HepG2 (cell line): ENCODE data around the gene KIAA0232. TPM values are rescaled to one million over a fixed set of nuclear protein-coding genes. Genes with fewer than 3 reads are reported as not detected.

Experiments used
- ATAC-seq: fragments of 200-7000 bp; cut with Tn5 transposase; 3 replicates; pipeline ENCODE4 v1.9.1; 2020; ENCODE audit warnings: mild to moderate bottlenecking, moderate library complexity
- BruUV-seq: library from RNA; stranded (reverse); fragments of 400-500 nt; replicated peaks from 2 replicates; lab custom pipeline; 2021; lab: Mats Ljungman, UMichigan
- CTCF ChIA-PET: fragments of 300-600 bp; formaldehyde crosslinking; extraction: SDS; loops from one replicate; lab custom pipeline; 2021; ENCODE audit warnings: low total read pairs, inconsistent platforms, low intra/inter-chr PET ratio; lab: Yijun Ruan, JAX
- POLR2A ChIA-PET: fragments of 350-600 bp; sonication (Branson Sonifier 250); formaldehyde crosslinking; loops from one replicate; lab custom pipeline; 2020; ENCODE audit warnings: antibody characterized with exemption, inconsistent platforms; lab: Yijun Ruan, JAX
- DNase-seq: peaks from one replicate; pipeline ENCODE4 v3.0.0-alpha.2; 2015; ENCODE audit warnings: low spot score
- FAIRE-seq: peaks from 3 replicates; lab custom pipeline; 2011; peaks lifted over from hg19 to GRCh38; lab: Jason Lieb, UNC
- H2AFZ ChIP-seq: one replicate; pipeline ENCODE4 v1.6.1; 2011; ENCODE audit warnings: low read length, inconsistent platforms
- H3K27ac ChIP-seq: fragments of 300-600 bp; 3 replicates; pipeline ENCODE4 v1.8.0; 2011; ENCODE audit warnings: mixed run types, mild to moderate bottlenecking, mixed read lengths, low read length, inconsistent platforms; ENCODE audit not compliant: insufficient read depth; ENCODE audit errors: extremely low read length
- H3K27me3 ChIP-seq, 2 experiments: fragments of 200-600 bp in 1 of 2; 2 replicates in 1 of 2; 3 replicates in 1 of 2; pipeline versions ENCODE4 v1.6.0 to v1.8.0; 2011; ENCODE audit warnings: low read length in 2 of 2, mild to moderate bottlenecking in 2 of 2, moderate library complexity in 2 of 2, inconsistent platforms in 1 of 2; ENCODE audit not compliant: insufficient read depth in 2 of 2, control insufficient read depth in 1 of 2
- H3K36me3 ChIP-seq, 2 experiments: fragments of 200-600 bp in 1 of 2; replicated peaks in 1 of 2; 2 replicates in 1 of 2; 3 replicates in 1 of 2; pipeline versions ENCODE4 v1.5.1 to v1.8.0; 2011; ENCODE audit warnings: low read length in 2 of 2, inconsistent platforms in 1 of 2; ENCODE audit not compliant: insufficient read depth in 2 of 2, control insufficient read depth in 1 of 2
- H3K4me1 ChIP-seq: 2 replicates; pipeline ENCODE4 v1.5.1; 2012; ENCODE audit warnings: low read length, inconsistent platforms; ENCODE audit not compliant: insufficient read depth
- H3K4me2 ChIP-seq: 2 replicates; pipeline ENCODE4 v1.6.0; 2011; ENCODE audit warnings: low read depth, low read length, inconsistent platforms
- H3K4me3 ChIP-seq, 3 experiments: fragments of 200-600 bp in 1 of 3; sonication (generic), shearing (Covaris generic) in 1 of 3; replicated peaks in 1 of 3; 2 replicates each; pipeline ENCODE4 v1.5.1; 2011 to 2016; ENCODE audit warnings: low read length in 3 of 3, inconsistent platforms in 2 of 3, low read depth in 2 of 3, mild to moderate bottlenecking in 2 of 3, control low read depth in 1 of 3, mixed read lengths in 1 of 3; ENCODE audit not compliant: insufficient read depth in 1 of 3
- H3K79me2 ChIP-seq: one replicate; pipeline ENCODE4 v1.6.1; 2011; ENCODE audit warnings: low read length, inconsistent platforms; ENCODE audit not compliant: insufficient read depth
- H3K9ac ChIP-seq: 2 replicates; pipeline ENCODE4 v1.6.0; 2011; ENCODE audit warnings: mild to moderate bottlenecking, low read depth, low read length, inconsistent platforms; ENCODE audit not compliant: insufficient read depth
- H3K9me3 ChIP-seq: 2 replicates; pipeline ENCODE4 v1.5.1; 2012; ENCODE audit warnings: mild to moderate bottlenecking, low read length
- H4K20me1 ChIP-seq: 2 replicates; pipeline ENCODE4 v1.6.0; 2011; ENCODE audit warnings: inconsistent platforms, mild to moderate bottlenecking, low read length, moderate library complexity; ENCODE audit not compliant: insufficient read depth
- ATF6 ChIP-seq: sonication (generic); formaldehyde crosslinking; conservative IDR thresholded peaks from 2 replicates; pipeline ENCODE4 v1.4.0; 2020; ENCODE audit warnings: missing genetic modification reagents
- DNMT3B ChIP-seq: conservative IDR thresholded peaks from 2 replicates; pipeline ENCODE4 v1.6.1; 2016; ENCODE audit warnings: missing biosample characterization, control low read depth
- MLX ChIP-seq: IDR thresholded peaks from 2 replicates; pipeline ENCODE4 v1.6.1; 2016
- RAD21 ChIP-seq: fragments of 450-650 bp; formaldehyde crosslinking; IDR thresholded peaks from 2 replicates; pipeline ENCODE4 v1.5.0; 2020; ENCODE audit warnings: mild to moderate bottlenecking
- RCOR2 ChIP-seq: IDR thresholded peaks from 2 replicates; pipeline ENCODE4 v1.6.1; 2016; ENCODE audit warnings: missing biosample characterization, missing genetic modification reagents
- TAF1 ChIP-seq: sonication (generic); formaldehyde crosslinking; IDR thresholded peaks from 2 replicates; pipeline ENCODE4 v1.4.0; 2020; ENCODE audit warnings: missing genetic modification reagents
- ZBTB14 ChIP-seq: sonication (generic); formaldehyde crosslinking; IDR thresholded peaks from 2 replicates; pipeline ENCODE4 v1.4.0; 2020; ENCODE audit warnings: missing genetic modification reagents
- ZNF17 ChIP-seq: sonication (generic); formaldehyde crosslinking; IDR thresholded peaks from 2 replicates; pipeline ENCODE4 v1.5.0; 2020; ENCODE audit warnings: mild to moderate bottlenecking, missing genetic modification reagents
- ZNF232 ChIP-seq: sonication (generic); formaldehyde crosslinking; IDR thresholded peaks from 2 replicates; pipeline ENCODE4 v1.4.0; 2020; ENCODE audit warnings: missing genetic modification reagents, borderline replicate concordance
- ZNF512 ChIP-seq: sonication (generic); formaldehyde crosslinking; IDR thresholded peaks from 2 replicates; pipeline ENCODE4 v1.4.0; 2020; ENCODE audit warnings: mild to moderate bottlenecking, missing genetic modification reagents
- WGBS: methylation state at CpG from one replicate; pipeline ENCODE4 v1.1.6; 2017; ENCODE audit warnings: low lambda C conversion rate; 5-methylcytosine and 5-hydroxymethylcytosine counted together
- in situ Hi-C: cut with HindIII; loops from 2 replicates; pipeline ENCODE4 v1.10.0; 2017; ENCODE audit warnings: low pct_unique_long_range_greater_than_20kb; ENCODE audit not compliant: extremely low pct_ligation_motif_present
- intact Hi-C: fragments of 100-400 bp; cut with micrococcal nuclease; formaldehyde crosslinking; loops from one replicate; pipeline ENCODE4 v1.10.0; 2022; ENCODE audit not compliant: unreplicated experiment
- polyA plus RNA-seq, 8 experiments: library from polyadenylated mRNA; depleted of rRNA in 3 of 8; stranded (reverse) in 7 of 8; unstranded in 1 of 8; fragments of >200 nt; fragmentation: Illumina TruSeq in 4 of 8; extraction: Trizol in 4 of 8; gene quantifications; 2 replicates each; pipeline versions ENCODE4 v1.2.1 to v1.2.3, GENCODE V29; 2011 to 2016; ENCODE audit warnings: low read depth in 4 of 8, missing spikeins in 1 of 8, mixed read lengths in 1 of 8; ENCODE audit not compliant: insufficient read depth in 1 of 8
- total RNA-seq, 5 experiments: library from RNA; depleted of rRNA; stranded (reverse); fragments of >200 nt; fragmentation: Illumina TruSeq; extraction: Trizol; gene quantifications; 2 replicates each; pipeline ENCODE4 v1.2.3, GENCODE V29; 2016; ENCODE audit warnings: low read depth in 1 of 5

The KIAA0232 gene
- total and polyA plus RNA-seq, 2 of the 13 experiments (the other 11 are each of a cell fraction or from before 2014, with no cell fraction given), result 7.8 to 17.1 TPM

- peak; percentile 89 for TF ChIP-seq MLX (CRISPR knock-in tag)
- TF ChIP-seq DNMT3B (CRISPR knock-in tag), result no peak
- peak; percentile 73; the same call in 1 of the 2 replicates for TF ChIP-seq ZNF232 (CRISPR knock-in tag)
- no peak for TF ChIP-seq ZNF17 (CRISPR knock-in tag)
- no peak for TF ChIP-seq ZNF512 (CRISPR knock-in tag)
- no peak; the same call in 1 of the 2 replicates for TF ChIP-seq RCOR2 (CRISPR knock-in tag)
- TF ChIP-seq RAD21 (CRISPR knock-in tag), result peak; percentile 62
These were observed 33.0 kb upstream of the KIAA0232 start (continued) for GRCh38 chr4:6749340-6750171.

GRCh38 chr4:6750286-6751221, 32.0 kb upstream of the KIAA0232 start:
- no peak for ATAC-seq
- Histone ChIP-seq H3K36me3 (no peaks in the 10 kb centered on the region), H3K79me2 (no peaks in the 10 kb centered on the region), H4K20me1 (no peaks in the 10 kb centered on the region), H3K4me3 (peak overlapping the region; percentile 58 to 74 (median 63)), H3K27me3 (no peaks in the 10 kb centered on the region; a peak in 1 of 5 replicates), H3K27ac (peak overlapping the region; percentile 83), H3K4me2 (peak overlapping the region; percentile 99), H3K9ac (peak overlapping the region; percentile 68), H3K9me3 (no peaks in the 10 kb centered on the region), H2AFZ (no peak overlapping the region), H3K4me1 (peaks cover 99% of the 10 kb centered on the region)
- POLR2A ChIA-PET, result interaction anchor here (1.0 to 9.9 kb wide), 11 partner anchors 16 to 318 kb away, joined by 3 to 207 read pairs (median 6); a partner anchor contains a TSS
- no peak for DNase-seq
- in situ Hi-C loops (no loop called here), intact Hi-C loops (no loop called here)
- FAIRE-seq, result peak; percentile 44
- CTCF ChIA-PET, result no interaction called here
- 0% methylated on average over 12 of the region's 23 CpGs for WGBS
- no TSS peak for BruUV-seq
- TF ChIP-seq ATF6 (CRISPR knock-in tag) (no peak), ZBTB14 (CRISPR knock-in tag) (no peak), TAF1 (CRISPR knock-in tag) (no peak; the same call in 1 of the 2 replicates)
